Endothelial cell of umbilical vein (primary cell): ENCODE results near the gene NANOS1. TPM values are rescaled to one million over a fixed set of nuclear protein-coding genes. Genes with fewer than 3 reads are reported as not detected.

Experiments used
- BruUV-seq: library from RNA; stranded (reverse); fragments of 400-500 nt; replicated peaks from 2 replicates; lab custom pipeline; 2021; lab: Mats Ljungman, UMichigan
- CTCF ChIA-PET: fragments of 300-600, 350-600 bp; sonication (Branson Sonifier 250); formaldehyde crosslinking; loops from one replicate; lab custom pipeline; 2021; ENCODE audit warnings: antibody characterized with exemption, inconsistent platforms; lab: Charles Lee
- POLR2A ChIA-PET: fragments of 300-600, 350-600 bp; sonication (Branson Sonifier 250); formaldehyde crosslinking; loops from one replicate; lab custom pipeline; 2021; ENCODE audit warnings: antibody characterized with exemption, inconsistent platforms; lab: Charles Lee
- DNase-seq: peaks from one replicate; pipeline ENCODE4 v3.0.0-alpha.2; 2011; ENCODE audit warnings: low read depth, low spot score
- FAIRE-seq: peaks from 2 replicates; lab custom pipeline; 2011; peaks lifted over from hg19 to GRCh38; lab: Jason Lieb, UNC
- H2AFZ ChIP-seq: 2 replicates; pipeline ENCODE4 v1.6.0; 2012; ENCODE audit warnings: low read depth, low read length, control low read depth, inconsistent platforms
- H3K27ac ChIP-seq: 2 replicates; pipeline ENCODE4 v1.5.1; 2011; ENCODE audit warnings: low read depth, mild to moderate bottlenecking, control low read depth, low read length, moderate library complexity; ENCODE audit not compliant: insufficient read depth
- H3K27me3 ChIP-seq, 2 experiments: 2 replicates each; pipeline versions ENCODE4 v1.6.0 to v1.6.1; 2011; ENCODE audit warnings: low read length in 2 of 2, mixed read lengths in 1 of 2; ENCODE audit not compliant: control insufficient read depth in 2 of 2, insufficient read depth in 2 of 2
- H3K36me3 ChIP-seq, 2 experiments: 2 replicates in 1 of 2; 3 replicates in 1 of 2; pipeline ENCODE4 v1.5.1; 2011; ENCODE audit warnings: low read length in 2 of 2, mild to moderate bottlenecking in 1 of 2, moderate library complexity in 1 of 2; ENCODE audit not compliant: control insufficient read depth in 2 of 2, insufficient read depth in 2 of 2; ENCODE audit errors: extremely low read depth in 1 of 2
- H3K4me1 ChIP-seq: 3 replicates; pipeline ENCODE4 v1.5.1; 2011; ENCODE audit warnings: mild to moderate bottlenecking, low read length; ENCODE audit not compliant: control insufficient read depth, insufficient read depth; ENCODE audit errors: extremely low read depth
- H3K4me2 ChIP-seq: 2 replicates; pipeline ENCODE4 v1.6.1; 2011; ENCODE audit warnings: low read length, control low read depth, mixed read lengths; ENCODE audit not compliant: insufficient read depth
- H3K4me3 ChIP-seq, 3 experiments: fragments of 200-600 bp in 1 of 3; sonication (generic), shearing (Covaris generic) in 1 of 3; replicated peaks in 1 of 3; 2 replicates each; pipeline ENCODE4 v1.5.1; 2011 to 2016; ENCODE audit warnings: control low read depth in 3 of 3, low read length in 3 of 3, mild to moderate bottlenecking in 2 of 3, inconsistent platforms in 1 of 3, low read depth in 1 of 3, moderate library complexity in 1 of 3; ENCODE audit not compliant: insufficient read depth in 1 of 3
- H3K79me2 ChIP-seq: 2 replicates; pipeline ENCODE4 v1.6.0; 2012; ENCODE audit warnings: low read length, inconsistent platforms; ENCODE audit not compliant: control insufficient read depth, insufficient read depth
- H3K9ac ChIP-seq: replicated peaks from 2 replicates; pipeline ENCODE3; 2011; ENCODE audit warnings: low read length, control low read depth; ENCODE audit not compliant: insufficient read depth; ENCODE audit errors: extremely low read depth
- H3K9me1 ChIP-seq: replicated peaks from 3 replicates; pipeline ENCODE4 v1.6.0; 2011; ENCODE audit warnings: mild to moderate bottlenecking, low read length; ENCODE audit not compliant: control insufficient read depth, insufficient read depth; ENCODE audit errors: extremely low read depth
- H3K9me3 ChIP-seq: replicated peaks from 2 replicates; pipeline ENCODE4 v1.5.1; 2012; ENCODE audit warnings: low read length, inconsistent platforms; ENCODE audit not compliant: control insufficient read depth, insufficient read depth
- H4K20me1 ChIP-seq: replicated peaks from 2 replicates; pipeline ENCODE3; 2011; ENCODE audit warnings: mild to moderate bottlenecking, low read length; ENCODE audit not compliant: control insufficient read depth, insufficient read depth; ENCODE audit errors: extremely low read depth
- CTCF ChIP-seq, 2 donors: IDR thresholded peaks; 1 replicate in 1 of 2; 2 replicates in 1 of 2; pipeline ENCODE4 v1.5.1; 2011; ENCODE audit warnings: low read length in 2 of 2, mild to moderate bottlenecking in 2 of 2, moderate library complexity in 2 of 2, control low read depth in 1 of 2, inconsistent platforms in 1 of 2, low read depth in 1 of 2; ENCODE audit not compliant: insufficient read depth in 1 of 2; ENCODE audit errors: extremely low read depth in 1 of 2
- EZH2 ChIP-seq: IDR thresholded peaks from 2 replicates; pipeline ENCODE4 v1.6.1; 2012; ENCODE audit warnings: borderline replicate concordance, low read depth, mild to moderate bottlenecking, moderate library complexity, low read length, inconsistent platforms; ENCODE audit not compliant: severe bottlenecking
- FOS ChIP-seq: IDR thresholded peaks from 2 replicates; pipeline ENCODE4 v1.6.1; 2011; ENCODE audit warnings: mild to moderate bottlenecking, low read length, moderate library complexity, borderline replicate concordance; ENCODE audit not compliant: insufficient read depth
- MAX ChIP-seq: IDR thresholded peaks from 2 replicates; pipeline ENCODE4 v1.6.1; 2011; ENCODE audit not compliant: insufficient read depth, insufficient read length
- POLR2A ChIP-seq: IDR thresholded peaks from 2 replicates; pipeline ENCODE4 v1.6.1; 2012; ENCODE audit warnings: low read depth, mild to moderate bottlenecking, control low read depth, low read length
- dilution Hi-C: fragments of 300-500 bp; cut with MboI; formaldehyde crosslinking; loops from one replicate; pipeline ENCODE4 v1.15.0; 2019; ENCODE audit warnings: low sequenced_read_pairs; ENCODE audit not compliant: extremely low pct_ligation_motif_present
- intact Hi-C: fragments of 100-400 bp; cut with micrococcal nuclease; formaldehyde crosslinking; loops from one replicate; pipeline ENCODE4 v1.10.0; 2022
- polyA plus RNA-seq, 4 experiments: library from polyadenylated mRNA; depleted of rRNA in 3 of 4; stranded (reverse) in 3 of 4; unstranded in 1 of 4; fragments of >200 nt; gene quantifications; 2 replicates each; pipeline versions ENCODE4 v1.2.1 to v1.2.3, GENCODE V29; 2011 to 2012; ENCODE audit warnings: missing spikeins in 1 of 4
- total RNA-seq: library from RNA; stranded (reverse); gene quantifications from 2 replicates; pipeline ENCODE4 v1.2.3, GENCODE V29; 2021

The NANOS1 gene
- total and polyA plus RNA-seq, 2 donors (not counting 3 experiments of a cell fraction or from before 2014, with no cell fraction given): 0.29 to 0.40 TPM

GRCh38 chr10:118992496-118992895 lies 37.0 kb upstream of the NANOS1 start:
- H3K27ac ChIP-seq: no peak overlapping the region
- DNase-seq (no peak), FAIRE-seq (no peak)
- no peaks in the 10 kb centered on the region for H4K20me1 ChIP-seq
- no peaks in the 10 kb centered on the region for H3K9me1 ChIP-seq
- H3K9me3 ChIP-seq: no peaks in the 10 kb centered on the region
- no peak overlapping the region for H3K9ac ChIP-seq
- H3K4me3 ChIP-seq: no peak overlapping the region
- intact Hi-C loops (no loop called here), dilution Hi-C loops (no loop called here)
- no TSS peak for BruUV-seq
- no peaks in the 10 kb centered on the region for H3K4me1 ChIP-seq
- H3K4me2 ChIP-seq: no peak overlapping the region
- H3K27me3 ChIP-seq: peaks cover 0 to 2% of the 10 kb centered on the region in 2 experiments
- H2AFZ ChIP-seq: no peak overlapping the region
- TF ChIP-seq CTCF (IDR thresholded peaks at IDR 0.05; ENCODE audit: extremely low read depth in 1 of 2, insufficient read depth in 1 of 2, low read depth in 1 of 2, low read length in 2 of 2): no peak
- ChIA-PET POLR2A (no interaction called here), CTCF (no interaction called here)
- no peaks in the 10 kb centered on the region for H3K36me3 ChIP-seq
- H3K79me2 ChIP-seq: no peaks in the 10 kb centered on the region

GRCh38 chr10:118993214-118993613 lies 36.3 kb upstream of the NANOS1 start:
- H3K27me3 ChIP-seq: peaks cover 0 to 2% of the 10 kb centered on the region in 2 experiments
- DNase-seq (no peak), FAIRE-seq (no peak)
- dilution Hi-C loops (no loop called here), intact Hi-C loops (no loop called here)
- no peaks in the 10 kb centered on the region for H3K79me2 ChIP-seq
- H4K20me1 ChIP-seq: no peaks in the 10 kb centered on the region
- H3K4me3 ChIP-seq: no peak overlapping the region
- H3K27ac ChIP-seq: no peak overlapping the region
- no peak overlapping the region for H3K9ac ChIP-seq
- H2AFZ ChIP-seq: no peak overlapping the region
- no peaks in the 10 kb centered on the region for H3K9me1 ChIP-seq
- BruUV-seq: no TSS peak
- no peaks in the 10 kb centered on the region for H3K36me3 ChIP-seq
- no peak overlapping the region for H3K4me2 ChIP-seq
- no peaks in the 10 kb centered on the region for H3K4me1 ChIP-seq
- H3K9me3 ChIP-seq: no peaks in the 10 kb centered on the region
- no peak for TF ChIP-seq FOS
- TF ChIP-seq MAX: no peak
- no peak for TF ChIP-seq EZH2
- no peak for TF ChIP-seq POLR2A
- POLR2A ChIA-PET: no interaction called here
- CTCF ChIA-PET: no interaction called here
